WI38 (cell line): ENCODE data around the gene ZNF700.
"Not testable (repeated sequence)": the region's sequence is repeated elsewhere in the genome, so short reads cannot be mapped to it uniquely, and the experiment has no call there.

Source experiments
- H3K4me3 ChIP-seq: 2 replicates; pipeline ENCODE4 v1.5.1; 2011; ENCODE audit warnings: low read depth, mild to moderate bottlenecking, control low read depth, low read length
- TF ChIP-seq, protein P1 (sequence below): IDR thresholded peaks from 2 replicates; pipeline ENCODE4 v1.5.1; 2012; ENCODE audit warnings: low read depth, mild to moderate bottlenecking, control low read depth, low read length

The ZNF700 gene

DNA sequence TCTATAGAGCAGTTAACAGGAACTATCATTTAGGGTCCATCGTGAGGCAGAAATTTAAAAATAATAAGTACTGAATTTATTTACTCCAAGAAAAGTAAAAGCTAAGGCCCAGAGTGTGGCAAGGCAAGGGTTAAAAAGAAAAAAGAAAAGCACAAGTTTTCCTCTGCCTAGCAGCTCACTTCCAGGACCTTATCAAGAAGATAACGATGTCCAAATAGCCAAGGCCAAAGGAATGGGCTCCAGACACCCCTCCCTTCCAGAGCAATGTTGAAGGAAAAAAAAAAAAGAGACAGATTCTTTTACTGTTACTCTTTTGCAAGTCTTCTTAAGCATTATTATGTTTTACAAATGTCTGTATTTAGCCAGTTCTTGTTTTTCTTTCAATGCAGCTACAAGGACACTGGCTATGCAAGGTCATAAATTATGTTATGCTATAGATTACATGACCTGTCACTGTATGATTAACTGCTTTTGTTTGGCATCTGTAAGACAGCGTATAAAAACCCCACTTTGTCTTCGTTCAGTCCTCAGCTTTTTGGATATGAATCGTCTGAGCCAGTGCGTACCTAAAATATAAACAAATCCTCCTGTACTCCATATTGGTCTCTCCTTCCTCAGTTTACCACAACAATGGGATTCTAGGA, 2.9 kb upstream of the ZNF700 start:
- TF ChIP-seq, protein P1, sequence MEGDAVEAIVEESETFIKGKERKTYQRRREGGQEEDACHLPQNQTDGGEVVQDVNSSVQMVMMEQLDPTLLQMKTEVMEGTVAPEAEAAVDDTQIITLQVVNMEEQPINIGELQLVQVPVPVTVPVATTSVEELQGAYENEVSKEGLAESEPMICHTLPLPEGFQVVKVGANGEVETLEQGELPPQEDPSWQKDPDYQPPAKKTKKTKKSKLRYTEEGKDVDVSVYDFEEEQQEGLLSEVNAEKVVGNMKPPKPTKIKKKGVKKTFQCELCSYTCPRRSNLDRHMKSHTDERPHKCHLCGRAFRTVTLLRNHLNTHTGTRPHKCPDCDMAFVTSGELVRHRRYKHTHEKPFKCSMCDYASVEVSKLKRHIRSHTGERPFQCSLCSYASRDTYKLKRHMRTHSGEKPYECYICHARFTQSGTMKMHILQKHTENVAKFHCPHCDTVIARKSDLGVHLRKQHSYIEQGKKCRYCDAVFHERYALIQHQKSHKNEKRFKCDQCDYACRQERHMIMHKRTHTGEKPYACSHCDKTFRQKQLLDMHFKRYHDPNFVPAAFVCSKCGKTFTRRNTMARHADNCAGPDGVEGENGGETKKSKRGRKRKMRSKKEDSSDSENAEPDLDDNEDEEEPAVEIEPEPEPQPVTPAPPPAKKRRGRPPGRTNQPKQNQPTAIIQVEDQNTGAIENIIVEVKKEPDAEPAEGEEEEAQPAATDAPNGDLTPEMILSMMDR = no peak
- no peak overlapping the region for H3K4me3 ChIP-seq

DNA sequence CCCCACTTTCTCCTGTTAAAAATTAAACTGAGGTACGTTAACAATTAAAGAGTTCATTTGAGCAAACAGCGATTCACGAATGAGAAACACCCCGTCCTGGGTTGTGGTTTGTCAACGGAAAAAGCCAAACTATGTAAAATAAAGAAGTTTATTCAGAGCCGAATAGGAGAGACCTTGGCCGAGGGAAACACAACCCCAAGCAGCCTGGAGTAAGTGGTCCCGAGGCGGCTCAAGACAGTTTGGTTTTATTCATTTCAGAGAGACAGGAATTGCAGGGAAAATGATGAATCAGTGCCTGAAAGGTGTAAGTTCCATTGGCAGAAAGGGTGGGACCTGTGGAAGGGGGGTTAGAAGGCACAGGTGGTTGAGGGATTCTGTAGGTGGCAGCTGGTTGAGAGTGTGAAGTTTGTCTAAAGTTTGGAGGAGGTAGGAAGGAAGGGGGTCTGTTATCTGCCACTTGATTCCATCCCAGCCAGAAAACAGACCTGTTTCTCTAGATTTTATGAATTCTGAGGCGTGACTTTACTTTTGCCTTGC, 812 bp downstream of the ZNF700 start:
- H3K4me3 ChIP-seq = peak overlapping the region; percentile 92

DNA sequence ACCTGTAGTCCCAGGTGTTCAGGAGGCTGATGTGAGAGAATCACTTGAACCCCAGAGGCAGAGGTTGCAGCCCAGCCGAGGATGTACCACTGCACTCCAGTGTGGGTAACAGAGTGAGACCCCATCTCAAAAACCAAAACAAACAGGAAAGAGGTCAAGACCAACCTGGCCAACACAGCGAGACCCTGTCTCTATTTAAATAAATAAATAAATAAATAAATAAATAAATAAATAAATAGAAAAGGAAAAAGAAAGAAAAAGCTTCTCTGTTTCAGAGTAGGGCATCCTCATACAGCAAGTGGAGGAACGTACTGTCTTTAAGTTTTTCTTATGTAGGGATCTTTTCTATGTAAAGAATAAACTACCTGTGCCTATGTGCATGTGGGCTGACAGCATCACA, 2.3 kb downstream of the ZNF700 start:
- TF ChIP-seq, protein P1 = no peak
- H3K4me3 ChIP-seq = no peak overlapping the region

DNA sequence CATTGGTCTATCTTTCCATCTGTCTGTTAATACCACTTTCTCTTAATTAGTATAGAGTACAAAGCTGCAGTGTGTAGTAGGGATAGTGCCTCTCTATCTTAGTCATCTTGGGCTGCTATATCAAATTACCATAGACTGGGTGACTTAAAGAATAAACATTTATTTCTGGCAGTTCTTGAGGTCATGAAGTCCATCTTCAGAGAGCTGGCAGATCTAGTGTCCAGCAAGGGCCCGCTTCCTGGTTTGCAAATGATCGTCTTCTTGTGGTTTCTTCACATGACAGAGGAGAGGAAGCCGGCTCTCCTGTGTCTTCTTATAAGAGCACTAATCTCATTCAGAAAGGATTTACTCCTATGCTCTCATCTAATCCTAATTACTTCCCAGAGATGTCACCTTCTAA, 6.1 kb downstream of the ZNF700 start:
- TF ChIP-seq, protein P1 = no peak

GRCh38 chr19:11931513-11931912, 6.6 kb downstream of the ZNF700 start:
- TF ChIP-seq, protein P1 = no peak
- H3K4me3 ChIP-seq = no peak overlapping the region

More for the DNA sequence above, 6.1 kb downstream of the ZNF700 start:
- H3K4me3 ChIP-seq = no peak overlapping the region

DNA sequence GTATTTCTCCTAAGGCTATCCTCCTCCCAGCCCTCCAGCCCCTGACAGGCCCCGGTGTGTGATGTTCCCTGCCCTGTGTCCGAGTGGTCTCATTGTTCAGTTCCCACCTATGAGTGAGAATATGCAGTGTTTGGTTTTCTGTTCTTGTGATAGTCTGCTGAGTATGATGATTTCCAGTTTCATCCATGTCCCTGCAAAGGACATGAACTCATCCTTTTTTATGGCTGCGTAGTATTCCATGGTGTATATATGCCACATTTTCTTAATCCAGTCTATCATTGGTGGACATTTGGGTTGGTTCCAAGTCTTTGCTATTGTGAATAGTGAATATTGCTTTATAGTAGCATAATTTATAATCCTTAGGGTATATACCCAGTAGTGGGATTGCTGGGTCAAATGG, 10.9 kb downstream of the ZNF700 start:
- not testable (repeated sequence) for H3K4me3 ChIP-seq

DNA sequence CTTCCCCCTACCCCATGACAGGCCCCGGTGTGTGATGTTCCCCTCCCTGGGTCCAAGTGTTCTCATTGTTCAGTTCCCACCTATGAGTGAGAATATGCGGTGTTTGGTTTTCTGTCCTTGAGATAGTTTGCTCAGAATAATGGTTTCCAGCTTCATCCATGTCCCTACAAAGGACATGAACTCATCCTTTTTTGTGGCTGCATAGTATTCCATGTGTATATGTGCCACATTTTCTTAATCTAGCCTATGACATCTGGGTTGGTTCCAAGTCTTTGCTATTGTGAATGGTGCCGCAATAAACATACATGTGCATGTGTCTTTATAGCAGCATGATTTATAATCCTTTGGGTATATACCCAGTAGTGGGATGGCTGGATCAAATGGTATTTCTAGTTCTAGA, 13.5 kb downstream of the ZNF700 start:
- not testable (repeated sequence) for H3K4me3 ChIP-seq

DNA sequence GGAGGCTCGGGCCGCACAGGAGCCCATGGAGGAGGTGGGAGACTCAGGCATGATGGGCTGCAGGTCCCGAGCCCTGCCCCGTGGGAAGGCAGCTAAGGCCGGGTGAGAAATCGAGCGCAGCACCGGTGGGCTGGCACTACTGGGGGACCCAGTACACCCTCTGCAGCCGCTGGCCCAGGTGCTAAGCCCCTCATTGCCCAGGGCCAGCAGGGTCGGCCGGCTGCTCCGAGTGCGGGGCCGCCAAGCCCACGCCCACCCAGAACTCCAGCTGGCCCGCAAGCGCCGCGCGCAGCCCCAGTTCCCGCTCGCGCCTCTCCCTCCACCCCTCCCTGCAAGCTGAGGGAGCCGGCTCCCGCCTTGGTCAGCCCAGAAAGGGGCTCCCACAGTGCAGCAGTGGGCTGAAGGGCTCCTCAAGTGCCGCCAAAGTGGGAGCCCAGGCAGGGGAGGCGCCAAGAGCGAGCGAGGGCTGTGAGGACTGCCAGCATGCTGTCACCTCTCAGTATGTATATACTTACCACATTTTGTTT, 16.5 kb downstream of the ZNF700 start:
- H3K4me3 ChIP-seq = not testable (repeated sequence)

GRCh38 chr19:11942008-11942842, 17.3 kb downstream of the ZNF700 start:
- TF ChIP-seq, protein P1 = no peak
- no peak overlapping the region for H3K4me3 ChIP-seq
